Ascending aorta (tissue), 2 donors: ENCODE data around the gene LYRM4. TPM values are rescaled to one million over a fixed set of nuclear protein-coding genes. Genes with fewer than 3 reads are reported as not detected.

Experiments used
- DNase-seq, 2 donors: peaks; one replicate each; pipeline ENCODE4 v3.0.0-alpha.2; 2019; ENCODE audit warnings: low spot score in 2 of 2
- H3K27ac ChIP-seq, 2 donors: fragments of 200-600 bp; sonication (generic); one replicate each; pipeline ENCODE4 v1.5.1; 2016 to 2017; ENCODE audit warnings: mild to moderate bottlenecking in 1 of 2
- H3K27me3 ChIP-seq: fragments of 200-600 bp; sonication (generic); one replicate; pipeline ENCODE4 v1.5.1; 2017
- H3K36me3 ChIP-seq, 2 donors: fragments of 200-600 bp; sonication (generic); one replicate each; pipeline ENCODE4 v1.5.1; 2016
- H3K4me1 ChIP-seq, 2 donors: fragments of 200-600 bp; sonication (generic); one replicate each; pipeline ENCODE4 v1.5.1; 2016 to 2017; ENCODE audit warnings: mild to moderate bottlenecking in 1 of 2
- H3K4me3 ChIP-seq, 2 donors: fragments of 200-600 bp; sonication (generic); one replicate each; pipeline ENCODE4 v1.5.1; 2016 to 2017; ENCODE audit warnings: mild to moderate bottlenecking in 1 of 2
- H3K9me3 ChIP-seq, 2 donors: fragments of 200-600 bp; sonication (generic); one replicate each; pipeline ENCODE4 v1.5.1; 2016
- CTCF ChIP-seq, 3 experiments: fragments of 200-600 bp in 2 of 3; fragments of 450-650 bp in 1 of 3; sonication (generic) in 2 of 3; IDR thresholded peaks; one replicate each; pipeline ENCODE4 v1.5.1; 2016 to 2019; ENCODE audit warnings: antibody characterized with exemption in 3 of 3, mild to moderate bottlenecking in 1 of 3, moderate library complexity in 1 of 3
- intact Hi-C: fragments of 100-400 bp; cut with DNase I; formaldehyde crosslinking; loops from one replicate; pipeline ENCODE4 v1.15.1; 2023
- total RNA-seq: library from RNA; depleted of rRNA; stranded (reverse); fragments of >200 nt; gene quantifications from one replicate; pipeline ENCODE4 v1.1.0, GENCODE V29; 2016

LYRM4 gene
- total RNA-seq, 1 donor from 2014 or later = 10.5 TPM

- no peaks in the 10 kb centered on the region for H3K9me3 ChIP-seq
- intact Hi-C loops = no loop called here
- DNase-seq = no peak
- H3K4me1 ChIP-seq = peaks cover 0 to 4% of the 10 kb centered on the region in 2 donors
- no peak overlapping the region for H3K27ac ChIP-seq
- TF ChIP-seq CTCF (IDR thresholded peaks at IDR 0.05) = no peak
- no peaks in the 10 kb centered on the region for H3K27me3 ChIP-seq
- H3K4me3 ChIP-seq = no peak overlapping the region
- no peaks in the 10 kb centered on the region for H3K36me3 ChIP-seq
These were observed 30.7 kb downstream of the LYRM4 start for GRCh38 chr6:5230081-5230480.

GRCh38 chr6:5229356-5229755 lies 31.4 kb downstream of the LYRM4 start:
- Histone ChIP-seq H3K27ac (no peak overlapping the region), H3K36me3 (no peaks in the 10 kb centered on the region)
- intact Hi-C loops = no loop called here

GRCh38 chr6:5223309-5223708 lies 37.4 kb downstream of the LYRM4 start:
- TF ChIP-seq CTCF (IDR thresholded peaks at IDR 0.05) = no peak
- no peak overlapping the region for H3K4me3 ChIP-seq
- H3K36me3 ChIP-seq = peaks cover 0 to 3% of the 10 kb centered on the region in 2 donors
- no peaks in the 10 kb centered on the region for H3K9me3 ChIP-seq
- H3K27me3 ChIP-seq = no peaks in the 10 kb centered on the region
- DNase-seq = no peak
- H3K4me1 ChIP-seq = peaks cover 0 to 4% of the 10 kb centered on the region in 2 donors
- intact Hi-C loops = no loop called here
- H3K27ac ChIP-seq = no peak overlapping the region

More at GRCh38 chr6:5229356-5229755, 31.4 kb downstream of the LYRM4 start:
- TF ChIP-seq CTCF (IDR thresholded peaks at IDR 0.05) = no peak
- H3K27me3 ChIP-seq = no peaks in the 10 kb centered on the region
- H3K9me3 ChIP-seq = no peaks in the 10 kb centered on the region
- H3K4me3 ChIP-seq = no peak overlapping the region
- DNase-seq = no peak
- peaks cover 0 to 4% of the 10 kb centered on the region in 2 donors for H3K4me1 ChIP-seq

- no peak overlapping the region for H3K27ac ChIP-seq
- H3K4me1 ChIP-seq = peaks cover 0 to 4% of the 10 kb centered on the region in 2 donors
- peaks cover 0 to 3% of the 10 kb centered on the region in 2 donors for H3K36me3 ChIP-seq
- no peak for DNase-seq
- H3K27me3 ChIP-seq = no peaks in the 10 kb centered on the region
- H3K4me3 ChIP-seq = no peak overlapping the region
- TF ChIP-seq CTCF (IDR thresholded peaks at IDR 0.05) = no peak
- no peaks in the 10 kb centered on the region for H3K9me3 ChIP-seq
- intact Hi-C loops = no loop called here
These were observed 40.3 kb downstream of the LYRM4 start for GRCh38 chr6:5220443-5220842.

- Histone ChIP-seq H3K36me3 (peaks cover 0 to 3% of the 10 kb centered on the region in 2 donors), H3K4me1 (peaks cover 4 to 12% of the 10 kb centered on the region in 2 donors), H3K27ac (peak overlapping the region in 1 of 2 donors; percentile 11), H3K27me3 (no peaks in the 10 kb centered on the region), H3K4me3 (no peak overlapping the region), H3K9me3 (no peaks in the 10 kb centered on the region)
- intact Hi-C loops = loop anchor here (10.0 kb wide), 1 partner anchor 214 kb away; the partner anchor contains the start of gene RPP40
- DNase-seq = no peak
- TF ChIP-seq CTCF (IDR thresholded peaks at IDR 0.05) = no peak
These were observed 41.6 kb downstream of the LYRM4 start for GRCh38 chr6:5219011-5219691.
